G401.6 (cell line): ENCODE measurements around the gene SPC25.
A peak's percentile ranks its signal among the peaks of the same experiment; 100 is the strongest.
"Not testable (repeated sequence)": the region's sequence is repeated elsewhere in the genome, so short reads cannot be mapped to it uniquely, and the experiment has no call there.

Source experiments
- FAIRE-seq: peaks from 2 replicates; lab custom pipeline; 2012; peaks lifted over from hg19 to GRCh38; lab: Jason Lieb, UNC

SPC25 gene

GRCh38 chr2:168890006-168890782, at the start of gene SPC25:
Gene SPC25 (minus strand): TSS chr2:168890430. CDS start chr2:168889519, 911 bp downstream.
- FAIRE-seq: peak; percentile 97

GRCh38 chr2:168939918-168940317, 49.7 kb upstream of the SPC25 start:
- FAIRE-seq: no peak

- no peak for FAIRE-seq
Observed at GRCh38 chr2:168939061-168939460, 48.8 kb upstream of the SPC25 start.

- no peak for FAIRE-seq
Observed at GRCh38 chr2:168935810-168936581, 45.8 kb upstream of the SPC25 start.

GRCh38 chr2:168934826-168935225, 44.6 kb upstream of the SPC25 start:
- FAIRE-seq: no peak

- not testable (repeated sequence) for FAIRE-seq
Observed at GRCh38 chr2:168932174-168932573, 41.9 kb upstream of the SPC25 start.

- no peak for FAIRE-seq
Observed at GRCh38 chr2:168930242-168930641, 40.0 kb upstream of the SPC25 start.

GRCh38 chr2:168929031-168929430, 38.8 kb upstream of the SPC25 start:
- no peak for FAIRE-seq

- no peak for FAIRE-seq
Observed at GRCh38 chr2:168928113-168928831, 38.0 kb upstream of the SPC25 start.

GRCh38 chr2:168926621-168927386, 36.6 kb upstream of the SPC25 start:
- no peak for FAIRE-seq

- peak; percentile 93 for FAIRE-seq
Observed at GRCh38 chr2:168920504-168921157, 30.4 kb upstream of the SPC25 start.

- FAIRE-seq: no peak
Observed at GRCh38 chr2:168916331-168916675, 26.1 kb upstream of the SPC25 start.

GRCh38 chr2:168915441-168916330, 25.5 kb upstream of the SPC25 start:
- no peak for FAIRE-seq

- no peak for FAIRE-seq
Observed at GRCh38 chr2:168913495-168913894, 23.3 kb upstream of the SPC25 start.

- no peak for FAIRE-seq
Observed at GRCh38 chr2:168912901-168913369, 22.7 kb upstream of the SPC25 start.

- no peak for FAIRE-seq
Observed at GRCh38 chr2:168912466-168912865, 22.2 kb upstream of the SPC25 start.

- no peak for FAIRE-seq
Observed at GRCh38 chr2:168910330-168910729, 20.1 kb upstream of the SPC25 start.

- no peak for FAIRE-seq
Observed at GRCh38 chr2:168907940-168908662, 17.9 kb upstream of the SPC25 start.

- FAIRE-seq: no peak
Observed at GRCh38 chr2:168904358-168904757, 14.1 kb upstream of the SPC25 start.

- FAIRE-seq: no peak
Observed at GRCh38 chr2:168903888-168904287, 13.7 kb upstream of the SPC25 start.
